Peyer's patch (tissue), 4 donors: Measurements from ENCODE around the gene FUNDC2. TPM values are rescaled to one million over a fixed set of nuclear protein-coding genes. Genes with fewer than 3 reads are reported as not detected.
A peak's percentile ranks its signal among the peaks of the same experiment; 100 is the strongest.

ENCODE experiments used
- DNase-seq, 3 donors: peaks; one replicate each; pipeline ENCODE4 v3.0.0-alpha.2; 2017 to 2019
- H3K27ac ChIP-seq, 4 donors: fragments of 200-600 bp; sonication (generic); one replicate each; pipeline ENCODE4 v1.5.1; 2016 to 2019
- H3K27me3 ChIP-seq, 2 donors: fragments of 200-600 bp; sonication (generic); one replicate each; pipeline ENCODE4 v1.5.1; 2019
- H3K36me3 ChIP-seq, 3 donors: fragments of 200-600 bp; sonication (generic); one replicate each; pipeline ENCODE4 v1.5.1; 2016 to 2019
- H3K4me1 ChIP-seq, 4 donors: fragments of 200-600 bp; sonication (generic); one replicate each; pipeline ENCODE4 v1.5.1; 2016 to 2019
- H3K4me3 ChIP-seq, 4 donors: fragments of 200-600 bp; sonication (generic); 1 replicate in 3 of 4; 2 replicates in 1 of 4; pipeline ENCODE4 v1.5.1; 2016 to 2019; ENCODE audit warnings: mild to moderate bottlenecking in 1 of 4
- H3K9me3 ChIP-seq, 4 donors: fragments of 200-600 bp; sonication (generic); one replicate each; pipeline ENCODE4 v1.5.1; 2016 to 2019; ENCODE audit warnings: mild to moderate bottlenecking in 1 of 4
- POLR2A ChIP-seq, 2 donors: fragments of 450-650 bp; IDR thresholded peaks; one replicate each; pipeline ENCODE4 v1.5.1; 2017; ENCODE audit warnings: antibody characterized with exemption in 2 of 2, mild to moderate bottlenecking in 2 of 2, moderate library complexity in 2 of 2
- total RNA-seq, 4 donors: library from RNA; depleted of rRNA; stranded (reverse); fragments of >200 nt; gene quantifications; one replicate each; pipeline ENCODE4 v1.1.0, GENCODE V29; 2016
- TF ChIP-seq, protein P1 (sequence below), 6 experiments: fragments of 450-650 bp in 4 of 6; fragments of 200-600 bp in 2 of 6; sonication (generic) in 1 of 6; IDR thresholded peaks; one replicate each; pipeline ENCODE4 v1.5.1; 2017 to 2019; ENCODE audit warnings: antibody characterized with exemption in 6 of 6, mild to moderate bottlenecking in 3 of 6, moderate library complexity in 1 of 6

The FUNDC2 gene
- total RNA-seq, 4 donors from 2014 or later: 20.7 to 41.7 (median 35.1) TPM

DNA sequence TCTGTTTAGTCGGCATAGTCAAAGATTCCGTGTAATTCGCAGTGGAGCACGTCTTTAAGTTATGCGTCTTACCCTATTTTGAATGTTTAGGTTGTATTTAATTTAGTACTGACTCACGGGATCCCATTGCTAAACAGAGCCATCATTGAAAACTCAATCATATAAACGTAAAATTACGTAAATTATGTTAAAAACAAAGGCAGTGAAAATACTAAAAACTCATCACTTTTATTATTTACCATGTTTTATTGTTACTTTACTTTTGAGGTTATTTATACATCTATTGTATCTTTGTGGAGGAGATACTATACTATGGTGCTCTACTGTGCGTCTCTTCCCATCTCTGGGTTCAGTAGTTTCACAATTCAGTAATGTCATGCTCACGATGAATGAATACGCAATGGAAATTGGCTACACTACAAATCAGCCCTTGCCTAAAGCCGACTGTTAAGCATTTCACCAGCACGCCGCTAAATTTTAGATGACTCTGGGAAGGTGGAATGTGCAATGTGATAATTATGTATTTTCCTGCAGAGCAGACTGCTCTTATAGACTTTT lies 944 bp downstream of the FUNDC2 start:
- Histone ChIP-seq H3K4me1 (peaks cover 0 to 9% (median 0%) of the 10 kb centered on the region in 4 donors), H3K4me3 (peak overlapping the region; percentile 55 to 73 (median 64)), H3K36me3 (no peaks in the 10 kb centered on the region), H3K9me3 (no peaks in the 10 kb centered on the region), H3K27ac (peak overlapping the region; percentile 90 to 99 (median 97)), H3K27me3 (no peaks in the 10 kb centered on the region)
- DNase-seq: no peak
- TF ChIP-seq POLR2A (IDR thresholded peaks at IDR 0.05): no peak
- TF ChIP-seq, protein P1, sequence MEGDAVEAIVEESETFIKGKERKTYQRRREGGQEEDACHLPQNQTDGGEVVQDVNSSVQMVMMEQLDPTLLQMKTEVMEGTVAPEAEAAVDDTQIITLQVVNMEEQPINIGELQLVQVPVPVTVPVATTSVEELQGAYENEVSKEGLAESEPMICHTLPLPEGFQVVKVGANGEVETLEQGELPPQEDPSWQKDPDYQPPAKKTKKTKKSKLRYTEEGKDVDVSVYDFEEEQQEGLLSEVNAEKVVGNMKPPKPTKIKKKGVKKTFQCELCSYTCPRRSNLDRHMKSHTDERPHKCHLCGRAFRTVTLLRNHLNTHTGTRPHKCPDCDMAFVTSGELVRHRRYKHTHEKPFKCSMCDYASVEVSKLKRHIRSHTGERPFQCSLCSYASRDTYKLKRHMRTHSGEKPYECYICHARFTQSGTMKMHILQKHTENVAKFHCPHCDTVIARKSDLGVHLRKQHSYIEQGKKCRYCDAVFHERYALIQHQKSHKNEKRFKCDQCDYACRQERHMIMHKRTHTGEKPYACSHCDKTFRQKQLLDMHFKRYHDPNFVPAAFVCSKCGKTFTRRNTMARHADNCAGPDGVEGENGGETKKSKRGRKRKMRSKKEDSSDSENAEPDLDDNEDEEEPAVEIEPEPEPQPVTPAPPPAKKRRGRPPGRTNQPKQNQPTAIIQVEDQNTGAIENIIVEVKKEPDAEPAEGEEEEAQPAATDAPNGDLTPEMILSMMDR (IDR thresholded peaks at IDR 0.05): no peak

DNA sequence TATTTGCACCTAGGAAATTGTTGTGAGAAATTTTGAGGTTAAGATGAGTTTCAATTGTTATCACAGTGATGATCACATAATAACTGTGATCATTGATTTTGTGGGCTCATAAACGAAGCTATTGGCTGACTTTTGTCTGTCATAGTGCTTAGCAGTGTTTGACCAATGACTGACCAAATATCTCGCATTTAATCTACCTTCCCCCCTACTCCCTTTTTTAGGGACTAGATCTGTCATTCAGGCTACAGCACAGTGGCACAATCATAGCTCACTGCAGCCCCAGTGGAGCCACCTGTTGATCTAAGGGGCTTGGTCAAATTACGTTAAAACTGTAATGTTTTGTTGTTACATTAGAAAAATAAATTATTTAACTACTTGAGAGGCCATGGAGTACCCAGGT lies 1.5 kb downstream of the FUNDC2 start:
- no peaks in the 10 kb centered on the region for H3K36me3 ChIP-seq
- no peak for TF ChIP-seq POLR2A (IDR thresholded peaks at IDR 0.05)
- TF ChIP-seq, protein P1 (IDR thresholded peaks at IDR 0.05): no peak
- H3K4me3 ChIP-seq: peak overlapping the region in 3 of 4 donors; percentile 55 to 73 (median 69)
- peak overlapping the region; percentile 90 to 99 (median 97) for H3K27ac ChIP-seq
- H3K27me3 ChIP-seq: no peaks in the 10 kb centered on the region
- H3K4me1 ChIP-seq: peaks cover 0 to 9% (median 0%) of the 10 kb centered on the region in 4 donors
- no peak for DNase-seq
- no peaks in the 10 kb centered on the region for H3K9me3 ChIP-seq

DNA sequence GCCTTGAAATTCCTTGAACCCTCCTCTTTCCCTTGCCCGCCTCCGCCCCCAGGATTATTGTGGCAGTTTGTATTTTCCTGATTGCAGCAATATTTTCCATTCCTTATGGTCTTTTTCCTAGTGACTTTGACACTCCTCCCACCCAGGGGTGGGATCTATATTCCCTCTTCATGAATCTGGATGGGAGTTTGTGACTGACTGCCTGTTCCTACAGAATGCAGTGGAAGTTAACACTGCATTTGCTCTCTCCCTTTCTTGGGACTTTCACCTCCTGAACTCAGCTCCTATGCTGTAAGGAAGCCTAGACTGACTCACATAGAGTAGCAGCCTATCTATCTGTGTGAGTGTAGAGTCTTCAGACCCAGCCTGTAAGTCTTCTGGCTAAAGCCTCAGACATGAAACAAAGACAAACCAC lies 2.2 kb downstream of the FUNDC2 start:
- H3K4me1 ChIP-seq: peaks cover 0 to 9% (median 0%) of the 10 kb centered on the region in 4 donors
- peak overlapping the region in 2 of 4 donors; percentile 34 to 99 for H3K27ac ChIP-seq
- no peak overlapping the region for H3K4me3 ChIP-seq
- H3K9me3 ChIP-seq: no peaks in the 10 kb centered on the region
- TF ChIP-seq, protein P1 (IDR thresholded peaks at IDR 0.05): no peak
- TF ChIP-seq POLR2A (IDR thresholded peaks at IDR 0.05): no peak
- DNase-seq: no peak
- H3K36me3 ChIP-seq: no peaks in the 10 kb centered on the region
- H3K27me3 ChIP-seq: no peaks in the 10 kb centered on the region

DNA sequence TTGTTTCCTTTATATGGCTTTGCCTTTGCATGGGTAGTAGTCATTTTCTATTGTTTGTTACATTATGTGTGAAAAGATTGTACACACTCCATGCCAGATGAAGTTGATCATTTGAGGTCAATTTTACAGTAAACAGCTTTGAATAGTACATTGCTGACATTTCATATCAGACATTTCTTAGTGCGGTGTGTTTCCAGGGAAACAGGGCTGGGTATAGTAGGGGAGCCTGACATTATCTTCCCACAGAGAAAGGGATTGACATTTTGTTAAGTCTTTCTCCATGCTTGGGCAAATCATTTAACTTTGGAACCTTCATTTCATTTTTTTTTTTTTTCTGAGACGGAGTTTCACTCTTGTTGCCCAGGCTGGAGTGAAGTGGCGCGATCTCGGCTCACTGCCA lies 5.0 kb downstream of the FUNDC2 start:
- no peak overlapping the region for H3K27ac ChIP-seq
- H3K36me3 ChIP-seq: peaks cover 0 to 10% (median 0%) of the 10 kb centered on the region in 3 donors
- DNase-seq: no peak
- H3K4me3 ChIP-seq: no peak overlapping the region
- no peaks in the 10 kb centered on the region for H3K9me3 ChIP-seq
- no peaks in the 10 kb centered on the region for H3K27me3 ChIP-seq
- no peak for TF ChIP-seq POLR2A (IDR thresholded peaks at IDR 0.05)
- TF ChIP-seq, protein P1 (IDR thresholded peaks at IDR 0.05): no peak
- H3K4me1 ChIP-seq: peaks cover 0 to 9% (median 0%) of the 10 kb centered on the region in 4 donors

DNA sequence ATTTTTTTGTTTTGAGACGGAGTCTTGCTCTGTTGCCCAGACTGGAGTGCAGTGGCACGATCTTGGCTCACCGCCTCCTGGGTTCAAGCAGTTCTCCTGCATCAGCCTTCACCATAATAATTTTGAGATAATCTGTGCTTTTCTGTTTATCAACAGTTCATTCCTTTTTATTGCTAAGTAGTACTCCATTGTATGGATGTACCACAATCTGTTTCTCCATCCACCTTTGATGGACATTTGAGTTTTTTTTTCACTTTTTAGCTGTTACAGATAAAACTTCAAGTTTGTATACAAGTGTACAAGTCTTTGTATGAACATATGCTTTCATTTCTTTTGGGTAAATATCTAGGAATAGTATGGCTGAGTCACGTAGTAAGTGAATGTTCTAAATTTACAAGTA lies 9.0 kb downstream of the FUNDC2 start:
- H3K4me3 ChIP-seq: no peak overlapping the region
- H3K36me3 ChIP-seq: peaks cover 0 to 10% (median 0%) of the 10 kb centered on the region in 3 donors
- no peaks in the 10 kb centered on the region for H3K27me3 ChIP-seq
- H3K4me1 ChIP-seq: no peaks in the 10 kb centered on the region
- TF ChIP-seq POLR2A (IDR thresholded peaks at IDR 0.05): no peak
- TF ChIP-seq, protein P1 (IDR thresholded peaks at IDR 0.05): no peak
- H3K9me3 ChIP-seq: no peaks in the 10 kb centered on the region
- no peak overlapping the region for H3K27ac ChIP-seq
- no peak for DNase-seq
